Gastrocnemius medialis (tissue), 4 donors: ENCODE results near the gene TUBB4B.

Source experiments
- CTCF ChIP-seq, 5 experiments: fragments of 450-650 bp in 3 of 5; fragments of 200-600 bp in 2 of 5; sonication (generic) in 2 of 5; IDR thresholded peaks in 4 of 5; conservative IDR thresholded peaks in 1 of 5; 1 replicate in 4 of 5; 2 replicates in 1 of 5; pipeline ENCODE4 v1.5.1; 2016 to 2019; ENCODE audit warnings: antibody characterized with exemption in 5 of 5, mild to moderate bottlenecking in 3 of 5, moderate library complexity in 3 of 5
- POLR2A ChIP-seq, 2 donors: fragments of 450-650 bp; IDR thresholded peaks; one replicate each; pipeline ENCODE4 v1.6.1; 2017; ENCODE audit warnings: antibody characterized with exemption in 2 of 2, mild to moderate bottlenecking in 2 of 2, moderate library complexity in 2 of 2

DNA sequence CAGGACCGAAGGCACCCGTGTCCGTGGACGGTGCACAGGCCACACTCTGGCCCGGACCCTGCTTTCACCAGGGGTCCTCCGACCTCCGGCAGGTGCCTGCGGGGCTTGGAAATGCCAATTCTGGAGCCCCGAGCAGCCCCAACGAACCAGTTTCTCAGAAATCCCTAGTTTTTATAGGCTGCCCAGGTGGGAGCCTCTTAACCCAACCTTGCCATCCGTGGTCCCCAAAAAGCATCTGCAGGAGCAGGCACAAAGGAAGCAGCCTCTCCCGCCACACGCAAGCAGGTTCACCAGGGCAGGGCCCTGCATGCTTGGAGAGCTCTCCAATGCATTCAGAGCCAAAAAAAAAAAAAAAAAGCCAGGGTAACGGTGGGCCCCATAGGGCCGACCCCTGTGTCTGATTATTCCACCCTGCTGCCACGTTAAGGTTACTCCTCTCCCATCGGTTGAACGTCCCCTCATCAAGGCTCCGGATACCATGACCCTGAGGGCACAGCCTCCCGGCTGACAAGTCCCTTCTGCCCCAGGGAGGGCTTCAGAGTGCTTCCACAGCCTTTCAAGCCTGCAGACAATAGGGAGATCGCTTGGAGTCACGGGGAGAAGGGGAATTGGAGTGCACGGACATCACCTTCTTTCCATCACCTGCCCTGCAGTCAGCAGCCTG lies 39.8 kb upstream of the TUBB4B start:
- no peak for TF ChIP-seq CTCF (IDR thresholded peaks at IDR 0.05 in 4 of 5, conservative IDR thresholded peaks at IDR 0.05 in 1 of 5)
- no peak for TF ChIP-seq POLR2A (IDR thresholded peaks at IDR 0.05)
